Upper lobe of right lung (tissue), 1 donor: ENCODE measurements around the gene FSTL3. TPM values are rescaled to one million over a fixed set of nuclear protein-coding genes. Genes with fewer than 3 reads are reported as not detected.

ENCODE experiments used
- ATAC-seq: fragments of 200-7000 bp; cut with Tn5 transposase; one replicate; pipeline ENCODE4 v1.9.1; 2020; ENCODE audit warnings: mild to moderate bottlenecking, moderate library complexity
- DNase-seq: peaks from one replicate; pipeline ENCODE4 v3.0.0-alpha.2; 2020
- H3K27ac ChIP-seq: fragments of 200-600 bp; one replicate; pipeline ENCODE4 v1.8.0; 2022
- H3K27me3 ChIP-seq: fragments of 200-600 bp; one replicate; pipeline ENCODE4 v1.8.0; 2022; ENCODE audit warnings: mild to moderate bottlenecking
- H3K36me3 ChIP-seq: fragments of 200-600 bp; one replicate; pipeline ENCODE4 v1.8.0; 2022
- H3K4me1 ChIP-seq: fragments of 200-600 bp; one replicate; pipeline ENCODE4 v1.8.0; 2022
- H3K4me3 ChIP-seq: fragments of 200-600 bp; one replicate; pipeline ENCODE4 v1.8.0; 2022; ENCODE audit warnings: mild to moderate bottlenecking
- H3K9me3 ChIP-seq: fragments of 200-600 bp; one replicate; pipeline ENCODE4 v1.8.0; 2022
- intact Hi-C: fragments of 100-400 bp; cut with DNase I; formaldehyde crosslinking; loops from one replicate; pipeline ENCODE4 v1.11.0; 2022
- total RNA-seq: library from RNA; stranded (reverse); fragmentation: NEBNext Ultra II Directional; extraction: Animal tissue kit (Norgen Biotek cat#: 25700); gene quantifications from one replicate; pipeline ENCODE4 v1.2.1, GENCODE V29; 2021
- TF ChIP-seq, protein P1 (sequence below): fragments of 200-600 bp; IDR thresholded peaks from one replicate; pipeline ENCODE4 v1.8.0; 2022; ENCODE audit warnings: antibody characterized with exemption
- donor health status: DM: no; HTN: yes; CAD: no; lungs with severe emphysema.

The FSTL3 gene
- total RNA-seq, 1 donor from 2014 or later: 114 TPM

DNA sequence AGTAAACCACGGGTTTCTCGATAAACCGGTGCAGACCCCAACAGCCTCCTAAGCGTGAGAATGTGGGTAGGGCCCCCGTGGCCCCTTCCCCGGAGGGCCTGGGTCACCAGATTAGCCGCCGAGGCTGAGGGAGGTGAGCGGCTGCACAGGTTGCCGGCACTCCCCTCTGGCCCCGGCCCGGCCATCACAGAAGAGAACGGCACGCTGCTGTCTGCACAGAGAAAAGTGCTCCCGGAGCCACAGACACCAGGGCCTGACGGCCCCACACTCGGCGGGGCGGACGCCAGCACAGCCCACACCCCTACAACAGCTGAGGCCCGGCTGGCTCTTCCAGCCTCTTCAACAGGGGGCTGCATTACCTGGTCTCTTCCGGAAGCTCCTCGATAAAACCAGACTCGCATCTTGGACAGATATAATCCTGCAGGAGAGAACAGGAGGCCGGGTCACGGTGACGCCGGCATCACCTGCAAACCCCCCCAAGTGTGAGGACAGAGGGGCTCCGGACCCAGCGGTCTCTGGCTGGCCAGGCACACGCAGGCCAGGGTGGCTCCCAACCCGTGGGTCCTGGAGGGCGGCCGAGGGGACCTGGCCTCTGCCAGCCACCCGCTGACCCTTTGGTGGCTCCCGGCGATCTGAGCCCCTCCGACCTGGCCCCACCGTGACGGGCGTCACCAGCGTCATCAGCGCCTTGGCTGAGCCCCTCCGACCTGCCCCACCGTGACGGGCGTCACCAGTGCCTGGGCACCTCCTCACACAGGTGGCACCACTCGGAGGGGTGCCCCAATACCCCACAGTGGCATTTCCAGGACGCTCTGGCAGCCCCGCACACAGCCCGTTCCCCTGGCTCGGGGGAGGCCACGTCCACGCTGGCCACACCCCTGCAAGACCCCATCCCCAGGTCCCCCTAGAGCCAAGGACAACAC, 23.5 kb upstream of the FSTL3 start:
- no peaks in the 10 kb centered on the region for H3K4me1 ChIP-seq
- H3K27ac ChIP-seq: no peak overlapping the region
- TF ChIP-seq, protein P1, sequence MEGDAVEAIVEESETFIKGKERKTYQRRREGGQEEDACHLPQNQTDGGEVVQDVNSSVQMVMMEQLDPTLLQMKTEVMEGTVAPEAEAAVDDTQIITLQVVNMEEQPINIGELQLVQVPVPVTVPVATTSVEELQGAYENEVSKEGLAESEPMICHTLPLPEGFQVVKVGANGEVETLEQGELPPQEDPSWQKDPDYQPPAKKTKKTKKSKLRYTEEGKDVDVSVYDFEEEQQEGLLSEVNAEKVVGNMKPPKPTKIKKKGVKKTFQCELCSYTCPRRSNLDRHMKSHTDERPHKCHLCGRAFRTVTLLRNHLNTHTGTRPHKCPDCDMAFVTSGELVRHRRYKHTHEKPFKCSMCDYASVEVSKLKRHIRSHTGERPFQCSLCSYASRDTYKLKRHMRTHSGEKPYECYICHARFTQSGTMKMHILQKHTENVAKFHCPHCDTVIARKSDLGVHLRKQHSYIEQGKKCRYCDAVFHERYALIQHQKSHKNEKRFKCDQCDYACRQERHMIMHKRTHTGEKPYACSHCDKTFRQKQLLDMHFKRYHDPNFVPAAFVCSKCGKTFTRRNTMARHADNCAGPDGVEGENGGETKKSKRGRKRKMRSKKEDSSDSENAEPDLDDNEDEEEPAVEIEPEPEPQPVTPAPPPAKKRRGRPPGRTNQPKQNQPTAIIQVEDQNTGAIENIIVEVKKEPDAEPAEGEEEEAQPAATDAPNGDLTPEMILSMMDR: no peak
- no peaks in the 10 kb centered on the region for H3K27me3 ChIP-seq
- no peak overlapping the region for H3K4me3 ChIP-seq
- DNase-seq (no peak), ATAC-seq (no peak)
- intact Hi-C loops: no loop called here
- H3K36me3 ChIP-seq: peaks cover 52% of the 10 kb centered on the region
- no peaks in the 10 kb centered on the region for H3K9me3 ChIP-seq

DNA sequence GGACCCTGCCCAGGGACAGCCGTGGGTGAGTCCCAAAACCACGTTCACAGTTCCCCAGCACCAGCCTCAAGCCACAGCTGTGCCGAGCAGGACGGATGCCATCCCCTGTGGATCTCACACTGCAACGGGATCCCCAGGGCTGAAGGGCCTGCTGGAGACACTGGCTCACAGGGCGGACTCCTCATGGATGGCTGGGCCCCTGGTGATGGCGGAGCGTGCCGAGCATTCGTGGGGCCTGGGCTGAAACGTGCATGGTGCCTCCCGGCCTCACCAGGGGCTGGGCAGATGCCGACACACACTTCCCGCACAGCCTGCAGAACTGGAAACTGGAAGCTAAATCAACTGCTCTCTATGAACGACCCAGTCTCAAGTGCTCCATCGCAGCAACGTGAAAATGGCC, 22.8 kb upstream of the FSTL3 start:
- intact Hi-C loops: no loop called here
- peaks cover 45% of the 10 kb centered on the region for H3K36me3 ChIP-seq
- peaks cover 5% of the 10 kb centered on the region for H3K4me1 ChIP-seq
- H3K9me3 ChIP-seq: no peaks in the 10 kb centered on the region
- H3K27me3 ChIP-seq: no peaks in the 10 kb centered on the region
- TF ChIP-seq, protein P1: no peak
- DNase-seq (no peak), ATAC-seq (no peak)
- H3K4me3 ChIP-seq: no peak overlapping the region
- no peak overlapping the region for H3K27ac ChIP-seq

DNA sequence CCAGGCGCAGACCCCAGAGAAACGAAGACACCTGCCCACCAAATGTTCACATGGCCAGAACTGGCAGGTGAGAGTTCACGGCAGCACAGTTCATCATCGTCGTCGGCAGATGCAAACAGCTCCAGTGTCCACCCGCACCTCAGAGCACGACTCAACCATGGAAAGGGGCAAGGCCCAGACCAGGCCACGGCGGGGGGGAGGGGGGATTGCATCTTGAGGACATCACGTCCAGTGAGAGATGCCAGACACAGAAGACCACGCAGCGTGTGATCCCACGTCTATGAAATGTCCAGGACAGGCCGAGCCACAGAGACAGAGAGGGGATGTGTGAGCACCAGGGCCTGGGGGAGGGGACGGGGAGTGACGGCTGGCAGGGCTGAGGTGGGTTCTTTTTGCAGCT, 20.5 kb upstream of the FSTL3 start:
- no peak for DNase-seq

DNA sequence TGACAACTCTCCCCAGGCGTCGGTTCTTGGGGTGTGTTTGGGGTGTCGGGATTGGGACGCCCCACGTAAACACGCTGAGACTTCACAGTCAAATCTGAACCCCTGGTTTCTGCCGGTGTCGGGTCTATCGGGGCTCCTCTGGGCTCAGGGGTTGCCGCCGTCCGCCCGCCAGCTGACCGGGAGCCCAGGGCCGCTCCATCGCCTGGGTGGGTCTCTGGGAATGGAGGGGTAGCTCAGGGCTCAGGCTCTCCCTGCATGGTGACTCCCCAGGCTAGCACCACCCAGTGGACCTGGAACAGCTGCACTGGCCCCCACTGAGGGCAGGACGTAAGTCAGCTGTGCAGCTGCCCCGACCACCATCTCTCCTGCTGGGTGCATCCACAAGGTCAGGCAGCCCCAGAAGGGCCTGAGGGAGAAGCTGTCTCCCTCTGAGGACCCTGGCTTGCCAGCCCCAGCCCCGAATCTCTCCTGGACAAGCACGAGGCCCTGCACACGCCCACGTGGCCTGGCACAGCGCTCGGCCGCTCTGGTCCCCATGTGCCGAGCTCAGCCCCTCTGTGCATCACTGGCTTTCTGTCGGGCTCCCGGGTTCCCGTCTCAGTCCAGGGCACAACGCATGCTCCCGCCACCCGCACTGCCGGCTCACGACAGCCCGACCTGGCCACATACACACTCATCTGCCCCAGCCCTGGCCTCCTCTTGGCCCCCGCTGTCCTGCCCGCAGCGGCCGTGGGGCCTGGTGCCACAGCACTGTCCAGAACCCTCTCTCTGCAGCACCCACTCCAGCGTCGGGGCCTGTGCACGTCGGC, 19.2 kb upstream of the FSTL3 start:
- intact Hi-C loops: no loop called here
- peaks cover 13% of the 10 kb centered on the region for H3K36me3 ChIP-seq
- H3K27me3 ChIP-seq: no peaks in the 10 kb centered on the region
- no peak overlapping the region for H3K4me3 ChIP-seq
- DNase-seq: no peak
- no peak for ATAC-seq
- TF ChIP-seq, protein P1: no peak
- no peaks in the 10 kb centered on the region for H3K9me3 ChIP-seq
- peaks cover 40% of the 10 kb centered on the region for H3K4me1 ChIP-seq
- no peak overlapping the region for H3K27ac ChIP-seq

More for the DNA sequence above, 20.5 kb upstream of the FSTL3 start:
- H3K36me3 ChIP-seq: peaks cover 26% of the 10 kb centered on the region
- TF ChIP-seq, protein P1: no peak
- no peaks in the 10 kb centered on the region for H3K27me3 ChIP-seq
- intact Hi-C loops: no loop called here
- no peak overlapping the region for H3K27ac ChIP-seq
- peaks cover 28% of the 10 kb centered on the region for H3K4me1 ChIP-seq
- H3K9me3 ChIP-seq: no peaks in the 10 kb centered on the region
- no peak overlapping the region for H3K4me3 ChIP-seq
- no peak for ATAC-seq

- TF ChIP-seq, protein P1: no peak
- peaks cover 7% of the 10 kb centered on the region for H3K36me3 ChIP-seq
- intact Hi-C loops: no loop called here
Measured at GRCh38 chr19:657611-658010, 18.6 kb upstream of the FSTL3 start.

More at GRCh38 chr19:657611-658010, 18.6 kb upstream of the FSTL3 start:
- ATAC-seq (no peak), DNase-seq (no peak)
- H3K4me1 ChIP-seq: peaks cover 40% of the 10 kb centered on the region
- H3K4me3 ChIP-seq: no peak overlapping the region
- no peaks in the 10 kb centered on the region for H3K27me3 ChIP-seq
- H3K27ac ChIP-seq: no peak overlapping the region
- no peaks in the 10 kb centered on the region for H3K9me3 ChIP-seq
